GM23248 (cell line): ENCODE results near the gene PTPN14.

ENCODE experiments used
- EZH2 ChIP-seq: fragments of 200-600 bp; sonication (generic); IDR thresholded peaks from 2 replicates; pipeline ENCODE4 v1.6.1; 2018; ENCODE audit warnings: antibody characterized with exemption, mild to moderate bottlenecking; ENCODE audit not compliant: insufficient read depth, poor library complexity, severe bottlenecking
- EZH2phosphoT487 ChIP-seq: fragments of 200-600 bp; sonication (generic); IDR thresholded peaks from 2 replicates; pipeline ENCODE4 v1.6.1; 2018; ENCODE audit warnings: antibody characterized with exemption, moderate library complexity, mild to moderate bottlenecking, low read depth; ENCODE audit not compliant: insufficient read depth

- TF ChIP-seq EZH2, result no peak
- no peak for TF ChIP-seq EZH2phosphoT487
These were observed 251.1 kb downstream of the PTPN14 start for GRCh38 chr1:214300149-214300780.
